PC-3 (cell line): Measurements from ENCODE around the gene RSPH10B2.
"Not testable (repeated sequence)": the region's sequence is repeated elsewhere in the genome, so short reads cannot be mapped to it uniquely, and the experiment has no call there.

Source experiments
- EZH2 ChIP-seq: fragments of 300-600 bp; sonication (generic); IDR thresholded peaks from one replicate; pipeline ENCODE4 v1.6.1; 2017; ENCODE audit warnings: antibody characterized with exemption, mild to moderate bottlenecking, low read length; ENCODE audit not compliant: unreplicated experiment
- EZH2phosphoT487 ChIP-seq: fragments of 300-600 bp; sonication (generic); IDR thresholded peaks from 2 replicates; pipeline ENCODE4 v1.6.1; 2018; ENCODE audit warnings: mild to moderate bottlenecking, antibody characterized with exemption, low read length, borderline replicate concordance
- TF ChIP-seq, protein P1 (sequence below): fragments of 300-600 bp; sonication (generic); conservative IDR thresholded peaks from 2 replicates; pipeline ENCODE4 v1.5.1; 2017; ENCODE audit warnings: antibody characterized with exemption, low read depth, mild to moderate bottlenecking, low read length

DNA sequence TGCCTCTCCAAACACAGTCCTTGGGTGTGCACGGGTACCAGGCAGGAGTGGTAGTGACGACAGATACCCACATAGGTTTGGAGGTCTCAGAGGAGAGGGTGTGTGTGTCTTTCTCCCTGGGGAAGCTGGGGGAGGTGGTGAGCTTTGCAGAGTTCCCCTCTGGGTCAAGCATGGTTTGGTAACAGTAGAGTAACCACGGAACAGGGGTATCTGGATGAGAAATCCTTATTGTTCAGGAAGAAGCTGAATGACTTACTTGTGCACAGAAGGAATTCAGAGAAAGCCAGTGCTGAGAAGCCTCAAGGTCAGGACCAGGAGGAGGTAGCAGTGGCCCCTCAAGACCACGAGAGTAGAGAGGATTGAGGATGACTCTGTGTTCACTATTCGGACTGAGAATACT, 75.7 kb downstream of the RSPH10B2 start:
- TF ChIP-seq, protein P1, sequence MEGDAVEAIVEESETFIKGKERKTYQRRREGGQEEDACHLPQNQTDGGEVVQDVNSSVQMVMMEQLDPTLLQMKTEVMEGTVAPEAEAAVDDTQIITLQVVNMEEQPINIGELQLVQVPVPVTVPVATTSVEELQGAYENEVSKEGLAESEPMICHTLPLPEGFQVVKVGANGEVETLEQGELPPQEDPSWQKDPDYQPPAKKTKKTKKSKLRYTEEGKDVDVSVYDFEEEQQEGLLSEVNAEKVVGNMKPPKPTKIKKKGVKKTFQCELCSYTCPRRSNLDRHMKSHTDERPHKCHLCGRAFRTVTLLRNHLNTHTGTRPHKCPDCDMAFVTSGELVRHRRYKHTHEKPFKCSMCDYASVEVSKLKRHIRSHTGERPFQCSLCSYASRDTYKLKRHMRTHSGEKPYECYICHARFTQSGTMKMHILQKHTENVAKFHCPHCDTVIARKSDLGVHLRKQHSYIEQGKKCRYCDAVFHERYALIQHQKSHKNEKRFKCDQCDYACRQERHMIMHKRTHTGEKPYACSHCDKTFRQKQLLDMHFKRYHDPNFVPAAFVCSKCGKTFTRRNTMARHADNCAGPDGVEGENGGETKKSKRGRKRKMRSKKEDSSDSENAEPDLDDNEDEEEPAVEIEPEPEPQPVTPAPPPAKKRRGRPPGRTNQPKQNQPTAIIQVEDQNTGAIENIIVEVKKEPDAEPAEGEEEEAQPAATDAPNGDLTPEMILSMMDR: not testable (repeated sequence)
- not testable (repeated sequence) for TF ChIP-seq EZH2phosphoT487, EZH2
